ELF-1 (cell line): Measurements from ENCODE around the gene SLC16A14.

Experiments
- DNase-seq: peaks from one replicate; pipeline ENCODE4 v3.0.0-alpha.2; 2016; ENCODE audit warnings: low read depth, low spot score

The SLC16A14 gene

DNA sequence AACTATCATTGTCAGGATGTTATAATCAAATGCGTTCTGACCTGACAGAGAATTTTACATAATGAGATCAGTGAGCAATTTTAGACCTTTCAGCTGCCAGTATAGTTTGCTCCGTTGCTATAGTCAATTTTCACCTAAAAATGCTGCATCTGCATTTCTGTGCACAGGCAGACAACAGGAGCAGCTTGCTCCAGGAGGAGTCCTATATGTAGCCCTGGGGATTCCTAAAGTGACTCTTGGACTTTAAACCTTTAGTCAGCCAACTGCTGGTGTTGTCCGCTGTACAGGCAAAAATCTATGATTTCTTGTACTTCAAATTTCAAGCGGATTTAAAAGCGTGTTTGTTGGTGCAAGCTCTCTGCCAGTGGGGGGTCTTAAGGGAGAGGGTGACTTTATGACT, 25.7 kb downstream of the SLC16A14 start:
- no peak for DNase-seq

GRCh38 chr2:230042195-230042594, 26.5 kb downstream of the SLC16A14 start:
- no peak for DNase-seq

GRCh38 chr2:230023313-230023712, 45.4 kb downstream of the SLC16A14 start:
- peak; percentile 39 for DNase-seq

GRCh38 chr2:230019742-230020141, 49.0 kb downstream of the SLC16A14 start:
- no peak for DNase-seq

- DNase-seq, result no peak
Observed at GRCh38 chr2:230018153-230018552, 50.6 kb downstream of the SLC16A14 start.

DNA sequence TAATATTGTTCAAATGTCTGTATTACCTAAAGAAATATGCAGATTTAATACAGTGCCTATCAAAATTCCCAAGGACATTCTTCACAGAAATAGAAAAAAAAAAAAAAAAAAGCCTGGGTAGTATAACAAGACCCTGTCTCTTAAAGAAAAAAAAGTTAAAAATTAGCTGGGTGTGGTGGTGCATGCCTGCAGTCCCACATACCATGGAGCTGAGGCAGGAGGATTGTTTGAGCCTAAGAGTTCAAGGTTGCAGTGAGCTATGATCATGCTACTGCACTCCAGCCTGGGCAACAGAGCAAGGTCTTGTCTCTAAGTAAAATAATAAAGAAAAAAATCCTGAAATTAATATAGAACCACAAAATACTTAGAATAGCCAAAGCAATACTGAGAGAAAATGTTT, 51.9 kb downstream of the SLC16A14 start:
- DNase-seq, result no peak

DNA sequence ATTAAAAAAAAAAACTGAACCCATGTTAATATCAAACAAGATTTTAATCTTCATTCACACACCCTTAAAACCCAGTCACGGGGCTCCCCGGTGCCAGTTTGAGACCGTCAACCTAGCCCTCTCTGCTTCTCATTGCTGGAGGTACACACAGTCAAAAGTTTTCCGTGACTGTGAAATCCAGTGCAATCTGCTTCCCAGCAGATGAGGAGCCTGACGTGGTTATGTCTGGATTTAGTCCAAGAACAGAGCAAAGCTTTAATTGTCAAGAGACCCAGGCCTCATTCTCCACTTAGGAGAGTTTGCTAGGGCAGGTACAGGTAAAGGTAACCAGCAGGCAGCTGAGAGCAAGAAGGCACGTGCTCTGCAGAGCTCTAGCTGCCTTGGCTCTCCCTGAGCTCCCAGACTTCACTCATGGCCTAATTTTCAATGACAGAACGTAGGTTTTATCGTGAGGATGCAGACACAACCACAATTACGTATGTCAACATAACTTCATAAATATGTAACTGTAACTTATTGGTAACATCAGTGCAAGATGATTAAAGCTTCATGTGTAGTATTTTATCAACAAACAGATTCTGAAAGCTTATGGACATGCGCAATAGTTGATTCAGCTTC, 56.3 kb downstream of the SLC16A14 start:
- no peak for DNase-seq

DNA sequence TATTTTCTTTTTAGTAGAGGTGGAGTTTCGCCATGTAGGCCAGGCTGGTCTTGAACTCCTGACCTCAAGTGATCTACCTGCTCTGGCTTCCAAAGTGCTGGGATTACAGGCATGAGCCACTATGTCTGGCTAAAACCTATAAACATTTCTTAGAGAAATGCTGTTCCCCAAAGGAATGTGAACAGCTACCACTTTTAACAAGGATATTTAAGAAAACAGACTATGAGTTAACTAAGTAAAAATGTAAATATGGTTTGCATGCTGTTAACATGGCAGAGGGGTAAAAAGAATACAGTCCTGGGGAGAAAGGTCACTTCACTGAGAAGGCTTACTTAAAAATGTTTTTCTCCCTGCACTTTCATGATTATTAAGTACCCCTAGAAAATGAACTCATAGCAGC, 57.1 kb downstream of the SLC16A14 start:
- DNase-seq, result no peak

DNA sequence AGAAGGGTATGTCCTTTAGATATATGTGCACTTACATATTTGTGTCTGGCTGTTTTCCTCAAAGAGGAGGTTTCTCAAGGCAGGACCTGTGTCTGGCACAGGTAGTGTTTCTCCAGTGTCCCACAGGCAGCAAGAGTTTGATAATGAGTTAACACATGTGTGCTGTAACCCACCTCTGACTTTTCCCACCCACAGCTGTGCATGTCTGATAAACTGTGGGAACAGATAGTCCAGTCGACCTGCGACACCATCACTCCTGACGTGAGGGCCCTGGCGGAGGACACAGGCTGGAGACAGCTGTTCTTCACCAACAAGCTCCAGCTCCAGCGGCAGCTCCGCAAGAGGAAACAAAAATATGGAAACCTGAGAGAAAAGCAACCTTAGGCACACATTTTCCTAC, 58.2 kb downstream of the SLC16A14 start:
- no peak for DNase-seq

DNA sequence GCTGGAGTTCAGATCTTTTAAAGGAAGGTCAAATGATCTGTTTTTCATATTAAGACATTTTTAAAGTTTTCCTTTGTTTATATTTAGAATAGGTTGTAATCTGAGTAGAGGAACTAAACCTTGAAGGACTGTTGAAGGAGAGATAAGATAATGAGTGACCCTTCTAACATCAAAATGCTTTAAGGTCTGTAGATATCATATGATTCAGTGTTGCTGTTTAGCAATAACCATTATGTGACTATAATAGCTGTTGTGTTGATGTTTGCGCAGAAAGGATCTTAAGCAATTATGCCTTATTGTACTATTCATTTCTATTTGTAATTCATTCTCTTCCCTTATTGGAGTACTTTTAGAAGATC, 60.0 kb downstream of the SLC16A14 start:
- no peak for DNase-seq

- peak; percentile 57 for DNase-seq
Observed at GRCh38 chr2:230007931-230008707, 60.6 kb downstream of the SLC16A14 start.

- no peak for DNase-seq
Observed at GRCh38 chr2:230000118-230000841, 68.4 kb downstream of the SLC16A14 start.

- DNase-seq, result no peak
Observed at GRCh38 chr2:229997565-229997964, 71.2 kb downstream of the SLC16A14 start.

DNA sequence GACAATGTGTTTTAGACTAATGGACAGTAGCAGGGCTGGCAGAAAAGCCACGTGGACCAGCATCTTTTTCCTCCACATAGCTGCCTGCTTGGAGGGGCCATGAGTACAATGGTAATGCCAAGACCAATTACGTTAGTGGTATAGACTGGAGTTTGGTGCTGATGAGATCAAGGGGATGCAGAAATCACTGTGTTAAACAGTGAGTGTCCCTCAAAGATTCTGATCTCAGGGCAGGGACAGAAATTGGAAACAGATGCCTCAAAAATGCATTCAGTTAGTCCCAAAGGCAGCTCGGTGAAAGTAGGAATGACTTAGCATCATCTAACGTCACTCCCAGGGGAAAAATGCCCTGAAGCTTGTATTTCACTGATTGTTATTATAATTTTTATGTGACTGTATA, 72.4 kb downstream of the SLC16A14 start:
- DNase-seq, result no peak

DNA sequence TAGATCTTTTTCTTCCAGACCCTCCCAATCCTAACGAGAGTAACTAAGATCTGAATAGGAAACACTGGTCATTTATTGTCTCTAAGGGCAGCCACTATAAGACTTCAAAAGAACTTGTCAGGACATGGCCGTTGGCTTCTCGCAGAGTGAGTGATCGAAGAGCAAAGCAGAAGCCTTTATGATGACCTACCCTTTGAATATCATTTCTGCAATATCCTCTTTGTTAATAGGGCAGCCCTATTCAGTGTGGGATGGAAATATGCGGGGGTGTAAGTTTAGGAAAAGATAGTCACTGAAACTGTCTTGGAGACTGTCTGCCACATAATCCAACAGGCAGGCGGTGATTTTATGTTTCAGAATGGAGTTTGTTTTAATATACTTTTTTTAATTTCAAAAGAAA, 75.5 kb downstream of the SLC16A14 start:
- DNase-seq, result no peak
